EL (cell line): ENCODE data around the gene EXT2.
A peak's percentile ranks its signal among the peaks of the same experiment; 100 is the strongest.

Experiments
- DNase-seq: peaks from one replicate; pipeline ENCODE4 v3.0.0-alpha.2; 2016

EXT2 gene

GRCh38 chr11:44095506-44096359 is at the start of gene EXT2:
Gene EXT2 (plus strand): TSS chr11:44095678. CDS start chr11:44107713, 12,035 bp downstream.
- DNase-seq = peak; percentile 81

GRCh38 chr11:44046182-44046581 is 49.3 kb upstream of the EXT2 start:
- no peak for DNase-seq

DNA sequence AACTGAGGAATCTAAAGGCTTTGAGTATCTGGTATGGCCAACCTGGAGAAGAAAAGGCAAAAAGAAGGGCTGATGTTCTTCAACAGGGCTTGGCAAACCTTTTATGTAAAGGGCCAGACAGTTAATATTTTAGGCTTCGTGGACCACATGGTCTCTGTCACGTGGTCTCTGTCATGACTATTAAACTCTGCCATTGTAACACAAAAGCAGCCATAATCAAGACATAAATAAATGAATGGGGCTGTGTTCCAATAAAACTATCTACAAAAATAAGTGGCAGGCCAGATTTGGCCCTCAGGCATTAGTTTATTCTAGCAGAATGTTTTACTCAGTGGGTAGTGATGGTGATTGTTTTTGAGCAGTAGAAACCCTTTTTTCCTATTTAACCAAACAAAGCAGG is 48.2 kb upstream of the EXT2 start:
- no peak for DNase-seq

GRCh38 chr11:44047931-44048431 is 47.5 kb upstream of the EXT2 start, which contains the start of gene ACCSL:
Gene ACCSL (plus strand): TSS chr11:44047981. CDS start chr11:44048037, 56 bp downstream.
- DNase-seq = peak; percentile 21

GRCh38 chr11:44049832-44050231 is 45.6 kb upstream of the EXT2 start:
- DNase-seq = no peak

GRCh38 chr11:44051171-44051570 is 44.3 kb upstream of the EXT2 start:
- no peak for DNase-seq

GRCh38 chr11:44057340-44057739 is 38.1 kb upstream of the EXT2 start:
- no peak for DNase-seq

- no peak for DNase-seq
Measured at GRCh38 chr11:44058275-44058674, 37.2 kb upstream of the EXT2 start.

DNA sequence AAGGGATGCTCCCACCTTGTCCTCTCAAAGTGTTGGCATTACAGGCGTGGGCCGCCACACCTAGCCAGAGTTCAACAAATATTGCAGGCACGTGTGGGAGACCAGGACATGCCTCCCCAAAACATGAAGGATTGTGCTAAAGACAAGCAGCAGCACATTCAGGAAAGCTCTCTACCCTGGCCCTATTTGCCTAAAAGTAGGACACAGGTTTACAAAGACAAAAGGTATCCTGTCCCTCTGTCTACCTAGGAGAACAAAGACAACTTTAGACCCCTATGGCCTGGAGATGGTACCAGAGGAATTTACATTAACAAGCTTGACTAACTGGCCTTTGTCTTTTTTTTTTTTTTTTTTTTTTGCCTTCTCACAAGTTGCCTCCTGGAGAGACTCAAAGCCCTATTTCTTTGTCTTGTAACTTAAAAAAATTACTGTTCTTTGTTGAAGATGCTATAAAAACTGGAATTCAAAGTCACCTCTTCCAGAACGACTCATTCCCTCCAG is 30.3 kb upstream of the EXT2 start:
- DNase-seq = no peak

- DNase-seq = peak; percentile 91
Measured at GRCh38 chr11:44065841-44066731, 29.4 kb upstream of the EXT2 start, which contains the start of gene ACCS. Gene ACCS (plus strand): TSS chr11:44066270. CDS start chr11:44067628, 1,358 bp downstream.

GRCh38 chr11:44066732-44067141 is 28.7 kb upstream of the EXT2 start:
- peak; percentile 72 for DNase-seq

GRCh38 chr11:44067266-44067665 is 28.2 kb upstream of the EXT2 start:
- no peak for DNase-seq

GRCh38 chr11:44068180-44068579 is 27.3 kb upstream of the EXT2 start:
- DNase-seq = no peak

- DNase-seq = no peak
Measured at GRCh38 chr11:44071157-44071556, 24.3 kb upstream of the EXT2 start.

DNA sequence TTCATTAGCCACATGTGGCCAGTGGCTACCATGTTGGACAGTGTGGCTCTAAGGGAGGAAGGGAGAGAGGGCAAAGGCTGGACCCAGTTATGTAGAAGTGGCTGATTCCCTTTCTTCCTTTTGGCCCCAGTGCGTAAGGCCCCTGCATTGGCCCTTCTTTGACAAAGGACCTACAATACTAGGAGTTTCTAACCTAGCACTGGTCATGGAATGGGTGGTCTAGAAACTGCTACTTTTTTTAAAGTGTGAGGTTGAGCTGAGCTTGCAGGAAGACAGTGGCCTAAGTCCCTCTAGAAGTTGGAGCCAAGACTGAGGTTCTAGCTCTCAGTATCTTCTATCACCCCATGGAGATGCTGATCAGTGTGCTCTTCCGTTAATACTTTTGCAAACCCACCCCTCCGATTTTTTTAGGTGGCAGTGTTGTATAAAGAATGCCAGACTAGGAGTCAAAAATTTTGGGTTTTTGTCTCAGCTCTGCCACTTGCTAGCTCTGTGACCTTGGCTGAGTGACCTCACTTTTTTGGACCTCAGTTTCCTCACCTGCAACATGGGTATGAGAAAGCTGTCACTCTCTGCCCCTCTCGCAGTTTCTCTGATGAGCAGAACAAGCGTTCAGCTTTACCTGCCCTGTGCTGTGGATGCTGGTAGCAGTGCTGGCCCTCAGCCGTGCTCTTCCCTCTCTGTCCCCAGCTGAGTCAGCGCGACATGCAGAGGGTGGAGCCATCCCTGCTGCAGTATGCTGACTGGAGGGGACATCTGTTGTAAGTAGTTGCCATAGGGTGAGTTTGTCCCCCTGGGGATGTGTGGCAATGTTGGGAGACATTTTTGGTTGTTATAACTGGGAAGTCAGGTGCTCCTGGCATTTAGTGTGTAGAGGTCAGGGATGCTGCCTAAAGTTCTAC is 22.5 kb upstream of the EXT2 start:
- no peak for DNase-seq

DNA sequence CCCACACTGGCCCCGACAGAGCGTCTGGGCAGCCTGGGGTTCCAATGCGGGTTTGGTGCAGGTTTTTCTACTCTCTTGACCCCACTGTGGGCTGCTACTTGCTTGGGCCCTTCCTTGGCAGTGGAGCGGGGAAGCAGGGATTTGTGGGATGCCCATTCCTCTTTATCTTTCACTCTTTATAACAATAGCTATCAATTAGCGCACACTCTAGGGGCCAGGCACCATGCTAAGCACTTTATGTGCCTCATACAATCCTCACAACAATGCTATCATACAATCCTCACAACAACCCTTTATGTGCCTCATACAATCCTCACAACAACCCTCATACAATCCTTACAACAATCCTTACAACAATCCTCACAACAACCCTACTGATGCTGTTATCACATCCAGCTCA is 16.7 kb upstream of the EXT2 start:
- DNase-seq = no peak

DNA sequence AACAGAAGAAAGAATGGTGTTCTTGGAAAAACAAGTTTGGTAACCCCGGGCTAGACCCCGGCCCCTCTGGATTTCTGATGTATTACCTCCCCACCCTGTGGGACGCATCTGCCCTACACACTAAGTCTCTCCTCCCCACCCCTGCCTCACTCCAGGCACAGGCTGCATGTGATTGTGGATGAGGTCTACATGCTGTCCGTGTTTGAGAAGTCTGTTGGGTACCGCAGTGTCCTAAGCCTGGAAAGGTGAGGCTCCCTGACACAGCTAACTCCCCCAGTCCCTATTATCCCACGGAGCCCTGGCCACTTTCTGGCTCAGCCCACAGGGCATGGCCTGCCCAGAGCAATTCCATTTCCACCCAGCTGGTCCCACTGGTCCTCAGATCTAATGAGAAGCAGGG is 16.1 kb upstream of the EXT2 start:
- no peak for DNase-seq

GRCh38 chr11:44080951-44081350 is 14.5 kb upstream of the EXT2 start:
- no peak for DNase-seq

- no peak for DNase-seq
Measured at GRCh38 chr11:44082645-44083044, 12.8 kb upstream of the EXT2 start.

DNA sequence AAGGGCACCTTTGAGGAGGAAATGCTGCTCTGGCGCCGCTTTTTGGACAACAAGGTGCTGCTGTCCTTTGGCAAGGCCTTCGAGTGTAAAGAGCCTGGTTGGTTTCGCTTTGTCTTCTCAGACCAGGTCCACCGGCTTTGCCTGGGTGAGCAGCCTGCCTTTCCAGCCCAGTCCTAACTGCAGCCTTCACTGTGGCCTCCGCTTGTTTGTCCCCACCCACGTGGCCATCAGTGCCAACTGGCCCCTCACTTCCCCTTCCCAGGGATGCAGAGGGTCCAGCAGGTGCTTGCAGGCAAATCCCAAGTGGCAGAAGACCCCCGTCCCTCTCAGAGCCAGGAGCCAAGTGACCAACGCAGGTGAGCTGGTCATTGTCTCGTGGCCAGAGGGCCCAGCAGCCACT is 12.0 kb upstream of the EXT2 start:
- DNase-seq = no peak

DNA sequence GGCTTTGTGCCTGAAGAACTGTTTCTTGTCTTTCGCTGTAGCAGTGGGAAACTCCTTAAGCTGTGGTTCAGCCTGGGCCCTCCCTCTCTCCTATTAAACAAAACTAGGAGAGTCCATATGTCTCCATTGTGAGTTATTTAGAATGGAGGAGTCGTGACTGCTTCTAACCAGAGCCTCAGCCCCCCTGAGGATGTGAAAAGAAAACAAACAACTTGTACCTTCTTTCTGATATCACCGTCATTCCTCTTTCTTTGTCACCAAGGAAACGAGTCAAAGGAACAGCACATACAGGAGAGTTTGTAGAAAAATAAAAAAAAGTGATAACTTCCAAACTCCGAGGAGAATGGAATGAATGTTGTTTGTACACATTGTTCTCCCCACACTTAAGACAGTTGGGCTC is 11.6 kb upstream of the EXT2 start:
- no peak for DNase-seq

DNA sequence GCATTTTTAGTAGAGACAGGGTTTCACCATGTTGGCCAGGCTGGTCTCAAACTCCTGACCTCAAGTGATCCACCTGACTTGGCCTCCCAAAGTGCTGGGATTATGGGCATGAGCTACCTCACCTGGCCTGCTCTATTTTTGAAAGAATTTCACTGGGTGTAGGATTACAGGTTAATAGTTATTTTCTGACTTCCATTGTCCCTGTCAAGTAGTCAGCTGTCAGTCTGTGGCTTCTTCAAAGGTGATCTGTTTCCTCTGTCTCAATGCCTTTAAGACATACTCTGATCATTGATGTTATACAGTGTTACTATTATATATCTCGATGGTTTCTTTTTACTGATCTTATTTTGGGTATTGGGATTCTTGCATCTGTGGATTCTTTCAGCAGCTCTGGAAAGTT is 10.1 kb upstream of the EXT2 start:
- DNase-seq = no peak
